ENCODE data around the gene SLC18A2. TPM values are rescaled to one million over a fixed set of nuclear protein-coding genes. Genes with fewer than 3 reads are reported as not detected.

Gene SLC18A2
- total RNA-seq, 1 donor from 2014 or later = 12.0 TPM

DNA sequence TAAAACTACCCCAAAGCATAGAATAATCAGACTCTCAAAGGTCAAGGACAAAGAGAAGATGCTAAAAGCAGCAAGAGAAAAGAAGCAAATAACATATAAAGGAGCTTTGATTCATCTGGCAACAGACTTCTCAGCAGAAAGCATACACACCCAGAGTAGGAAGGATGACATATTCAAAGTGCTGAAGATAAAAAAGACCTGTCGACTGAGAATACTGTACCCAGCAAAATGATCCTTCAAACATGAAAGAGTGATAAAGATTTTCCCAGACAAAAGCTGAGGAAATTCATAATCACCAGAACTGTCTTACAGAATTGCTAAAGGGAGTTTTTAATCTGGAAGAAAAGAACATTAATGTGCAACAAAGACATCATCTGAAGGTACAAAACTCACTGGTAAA is 28.7 kb upstream of the SLC18A2 start:
- Mint-ChIP-seq H3K9me3 (ENCODE audit: unreplicated experiment) (peaks cover 2% of the 10 kb centered on the region), H3K36me3 (ENCODE audit: unreplicated experiment) (peaks cover 21% of the 10 kb centered on the region), H3K27me3 (ENCODE audit: unreplicated experiment) (peaks cover 6% of the 10 kb centered on the region), H3K4me3 (ENCODE audit: unreplicated experiment) (no peak overlapping the region), H3K27ac (ENCODE audit: unreplicated experiment) (no peak overlapping the region), H3K4me1 (ENCODE audit: low read depth, unreplicated experiment) (no peaks in the 10 kb centered on the region)
- TF ChIP-seq, protein P1, sequence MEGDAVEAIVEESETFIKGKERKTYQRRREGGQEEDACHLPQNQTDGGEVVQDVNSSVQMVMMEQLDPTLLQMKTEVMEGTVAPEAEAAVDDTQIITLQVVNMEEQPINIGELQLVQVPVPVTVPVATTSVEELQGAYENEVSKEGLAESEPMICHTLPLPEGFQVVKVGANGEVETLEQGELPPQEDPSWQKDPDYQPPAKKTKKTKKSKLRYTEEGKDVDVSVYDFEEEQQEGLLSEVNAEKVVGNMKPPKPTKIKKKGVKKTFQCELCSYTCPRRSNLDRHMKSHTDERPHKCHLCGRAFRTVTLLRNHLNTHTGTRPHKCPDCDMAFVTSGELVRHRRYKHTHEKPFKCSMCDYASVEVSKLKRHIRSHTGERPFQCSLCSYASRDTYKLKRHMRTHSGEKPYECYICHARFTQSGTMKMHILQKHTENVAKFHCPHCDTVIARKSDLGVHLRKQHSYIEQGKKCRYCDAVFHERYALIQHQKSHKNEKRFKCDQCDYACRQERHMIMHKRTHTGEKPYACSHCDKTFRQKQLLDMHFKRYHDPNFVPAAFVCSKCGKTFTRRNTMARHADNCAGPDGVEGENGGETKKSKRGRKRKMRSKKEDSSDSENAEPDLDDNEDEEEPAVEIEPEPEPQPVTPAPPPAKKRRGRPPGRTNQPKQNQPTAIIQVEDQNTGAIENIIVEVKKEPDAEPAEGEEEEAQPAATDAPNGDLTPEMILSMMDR (IDR thresholded peaks at IDR 0.05; ENCODE audit: partially characterized antibody, unreplicated experiment) = no peak
- DNase-seq = no peak

DNA sequence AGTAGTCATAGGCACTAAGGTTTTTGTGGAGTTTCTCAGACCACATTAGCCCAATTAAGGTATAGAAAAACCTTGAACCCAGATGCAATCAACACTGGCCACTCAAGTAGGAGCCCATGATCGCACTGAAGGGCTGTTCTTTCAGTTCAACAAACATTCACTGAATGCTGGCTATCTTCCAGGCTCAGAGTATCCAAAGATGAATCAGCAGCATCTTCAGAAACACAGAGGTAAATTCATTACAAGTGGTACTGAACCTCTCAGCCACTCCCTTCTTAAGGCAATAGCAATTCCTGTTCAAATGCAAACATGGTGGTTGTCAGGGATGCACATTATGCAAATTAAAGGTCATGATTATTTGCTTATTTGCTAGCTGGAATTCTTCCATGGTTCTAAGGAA is 26.5 kb upstream of the SLC18A2 start:
- no peaks in the 10 kb centered on the region for H3K4me1 Mint-ChIP-seq (ENCODE audit: low read depth, unreplicated experiment)

DNA sequence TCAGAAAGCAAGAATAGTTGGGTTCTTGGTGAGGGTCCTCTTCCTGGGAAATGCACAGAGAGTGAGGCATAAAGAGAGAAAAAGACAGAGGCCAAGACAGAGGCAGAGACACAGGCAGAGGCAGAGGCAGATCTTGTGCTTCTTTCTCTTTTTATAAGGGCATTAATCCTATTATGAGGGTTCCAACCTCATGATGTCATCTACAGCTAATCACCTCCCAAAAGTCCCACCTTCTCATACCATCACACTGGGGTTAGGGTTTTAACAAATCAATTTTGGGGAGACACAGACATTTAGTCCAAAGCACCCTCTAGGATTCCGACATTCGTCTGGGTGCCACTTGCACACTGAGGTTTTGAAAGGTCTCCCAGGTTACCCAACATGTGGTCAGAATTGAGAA is 25.8 kb upstream of the SLC18A2 start:
- peak; percentile 1 for DNase-seq
- Mint-ChIP-seq H3K36me3 (ENCODE audit: unreplicated experiment) (peaks cover 18% of the 10 kb centered on the region), H3K4me1 (ENCODE audit: low read depth, unreplicated experiment) (no peaks in the 10 kb centered on the region), H3K27ac (ENCODE audit: unreplicated experiment) (no peak overlapping the region), H3K4me3 (ENCODE audit: unreplicated experiment) (no peak overlapping the region), H3K27me3 (ENCODE audit: unreplicated experiment) (peaks cover 6% of the 10 kb centered on the region), H3K9me3 (ENCODE audit: unreplicated experiment) (peaks cover 2% of the 10 kb centered on the region)
- TF ChIP-seq, protein P1 (IDR thresholded peaks at IDR 0.05; ENCODE audit: partially characterized antibody, unreplicated experiment) = no peak

More for the DNA sequence above, 26.5 kb upstream of the SLC18A2 start:
- H3K27me3 Mint-ChIP-seq (ENCODE audit: unreplicated experiment) = peaks cover 8% of the 10 kb centered on the region
- H3K4me3 Mint-ChIP-seq (ENCODE audit: unreplicated experiment) = no peak overlapping the region
- TF ChIP-seq, protein P1 (IDR thresholded peaks at IDR 0.05; ENCODE audit: partially characterized antibody, unreplicated experiment) = no peak
- H3K27ac Mint-ChIP-seq (ENCODE audit: unreplicated experiment) = no peak overlapping the region
- DNase-seq = no peak
- peaks cover 2% of the 10 kb centered on the region for H3K9me3 Mint-ChIP-seq (ENCODE audit: unreplicated experiment)
- peaks cover 18% of the 10 kb centered on the region for H3K36me3 Mint-ChIP-seq (ENCODE audit: unreplicated experiment)

DNA sequence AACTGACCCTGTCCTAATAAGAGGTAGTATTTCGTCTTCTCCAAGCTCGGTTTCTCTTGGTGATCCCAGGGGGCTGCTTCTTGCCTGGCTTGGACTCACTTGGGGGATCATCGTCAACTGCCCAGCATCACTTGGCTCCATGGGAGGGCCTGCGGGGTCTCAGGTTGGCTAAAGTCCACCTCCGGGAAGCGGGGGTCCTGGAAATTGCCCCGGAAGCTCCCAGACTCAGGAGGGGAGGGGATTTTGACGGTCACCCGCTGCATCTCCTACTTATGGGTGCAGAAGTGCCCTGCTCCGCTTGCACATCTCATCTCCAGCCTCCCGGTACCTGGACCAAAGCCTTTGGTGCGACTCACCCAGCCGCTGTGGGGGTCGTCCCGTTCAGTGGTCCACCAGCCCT is 24.9 kb upstream of the SLC18A2 start:
- Mint-ChIP-seq H3K4me1 (ENCODE audit: low read depth, unreplicated experiment) (peaks cover 2% of the 10 kb centered on the region), H3K27me3 (ENCODE audit: unreplicated experiment) (peaks cover 6% of the 10 kb centered on the region), H3K27ac (ENCODE audit: unreplicated experiment) (no peak overlapping the region), H3K36me3 (ENCODE audit: unreplicated experiment) (peaks cover 18% of the 10 kb centered on the region), H3K4me3 (ENCODE audit: unreplicated experiment) (peak overlapping the region; percentile 76), H3K9me3 (ENCODE audit: unreplicated experiment) (peaks cover 2% of the 10 kb centered on the region)
- no peak for DNase-seq
- TF ChIP-seq, protein P1 (IDR thresholded peaks at IDR 0.05; ENCODE audit: partially characterized antibody, unreplicated experiment) = no peak

DNA sequence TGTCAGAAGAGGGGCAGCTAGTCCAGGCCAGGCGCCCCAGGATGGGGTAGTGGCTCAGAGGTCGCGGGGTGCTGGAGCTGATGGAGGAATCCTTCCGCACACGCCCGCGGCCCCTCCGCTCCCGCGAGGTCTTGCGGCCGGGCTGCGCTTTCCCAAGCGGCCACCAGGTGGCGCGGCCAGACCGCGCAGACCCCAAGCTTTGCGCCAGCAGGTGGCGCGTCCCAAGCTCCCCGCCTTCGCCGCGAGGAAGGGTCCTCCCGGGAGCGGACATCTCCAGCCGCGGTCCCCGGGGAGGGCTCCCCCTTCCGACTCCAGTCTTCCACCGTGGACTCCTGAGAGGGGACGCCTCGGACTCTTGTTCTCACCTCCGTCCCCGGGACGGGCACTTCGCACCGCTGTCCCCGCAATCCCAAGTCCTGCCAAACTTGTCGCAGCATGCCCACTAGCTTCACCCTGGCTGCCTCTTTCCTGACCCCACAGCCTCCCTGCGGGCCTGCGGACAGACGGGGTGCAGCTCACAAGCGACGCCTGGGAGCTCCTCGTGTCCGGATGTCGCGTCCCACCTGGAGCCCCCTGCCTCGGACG is 24.2 kb upstream of the SLC18A2 start:
- Mint-ChIP-seq H3K36me3 (ENCODE audit: unreplicated experiment) (peaks cover 11% of the 10 kb centered on the region), H3K4me3 (ENCODE audit: unreplicated experiment) (peak overlapping the region; percentile 76), H3K27ac (ENCODE audit: unreplicated experiment) (no peak overlapping the region), H3K27me3 (ENCODE audit: unreplicated experiment) (peaks cover 6% of the 10 kb centered on the region), H3K4me1 (ENCODE audit: low read depth, unreplicated experiment) (peaks cover 8% of the 10 kb centered on the region), H3K9me3 (ENCODE audit: unreplicated experiment) (peaks cover 2% of the 10 kb centered on the region)
- DNase-seq = peak; percentile 88
- TF ChIP-seq, protein P1 (IDR thresholded peaks at IDR 0.05; ENCODE audit: partially characterized antibody, unreplicated experiment) = peak; percentile 100
